SJCRH30 (cell line): ENCODE data around the gene COL4A2. TPM values are rescaled to one million over a fixed set of nuclear protein-coding genes. Genes with fewer than 3 reads are reported as not detected.

Experiments used
- DNase-seq, 2 experiments: peaks; one replicate each; pipeline ENCODE4 v3.0.0-alpha.2; 2015 to 2020
- H3K27ac ChIP-seq: fragments of 250-450 bp; sonication (Bioruptor Pico); 2 replicates; pipeline ENCODE4 v1.5.1; 2020; ENCODE audit warnings: mild to moderate bottlenecking, moderate library complexity
- H3K27me3 ChIP-seq: fragments of 250-450 bp; sonication (Bioruptor Pico); 2 replicates; pipeline ENCODE4 v1.5.1; 2020; ENCODE audit warnings: mild to moderate bottlenecking, moderate library complexity
- H3K36me3 ChIP-seq: fragments of 250-450 bp; sonication (Bioruptor Pico); 2 replicates; pipeline ENCODE4 v1.5.1; 2020; ENCODE audit warnings: mild to moderate bottlenecking, moderate library complexity
- H3K4me1 ChIP-seq: fragments of 250-450 bp; sonication (Bioruptor Pico); 2 replicates; pipeline ENCODE4 v1.5.1; 2020; ENCODE audit warnings: mild to moderate bottlenecking, moderate library complexity
- H3K4me3 ChIP-seq: fragments of 250-450 bp; sonication (Bioruptor Pico); 2 replicates; pipeline ENCODE4 v1.5.1; 2020; ENCODE audit warnings: mild to moderate bottlenecking, moderate library complexity
- H3K9me3 ChIP-seq: fragments of 250-450 bp; sonication (Bioruptor Pico); replicated peaks from 2 replicates; pipeline ENCODE4 v1.5.1; 2020; ENCODE audit warnings: mild to moderate bottlenecking, moderate library complexity
- total RNA-seq: library from RNA; depleted of rRNA; stranded (reverse); fragments of >200 nt; shearing (Covaris generic); gene quantifications from 2 replicates; pipeline ENCODE4 v1.2.3, GENCODE V29; 2014

COL4A2 gene
- total RNA-seq, 1 experiment from 2014 or later = 251 TPM

GRCh38 chr13:110416131-110417025 lies 109.3 kb downstream of the COL4A2 start:
- H3K4me3 ChIP-seq = no peak overlapping the region
- peaks cover 23% of the 10 kb centered on the region for H3K4me1 ChIP-seq
- no peak overlapping the region for H3K27ac ChIP-seq
- H3K27me3 ChIP-seq = no peaks in the 10 kb centered on the region
- no peaks in the 10 kb centered on the region for H3K9me3 ChIP-seq
- peaks cover 5% of the 10 kb centered on the region; the same call in 1 of the 2 replicates for H3K36me3 ChIP-seq
- DNase-seq = no peak

- Histone ChIP-seq H3K27ac (no peak overlapping the region), H3K36me3 (peaks cover 5% of the 10 kb centered on the region; the same call in 1 of the 2 replicates), H3K4me1 (peaks cover 19% of the 10 kb centered on the region), H3K27me3 (no peaks in the 10 kb centered on the region), H3K9me3 (no peaks in the 10 kb centered on the region), H3K4me3 (no peak overlapping the region)
- DNase-seq = no peak
Observed at GRCh38 chr13:110418944-110419343, 111.9 kb downstream of the COL4A2 start.

- Histone ChIP-seq H3K27ac (no peak overlapping the region), H3K27me3 (no peaks in the 10 kb centered on the region), H3K9me3 (no peaks in the 10 kb centered on the region), H3K4me3 (no peak overlapping the region), H3K36me3 (peaks cover 5% of the 10 kb centered on the region; the same call in 1 of the 2 replicates), H3K4me1 (peaks cover 19% of the 10 kb centered on the region)
- DNase-seq = no peak
Observed at GRCh38 chr13:110419381-110419791, 112.3 kb downstream of the COL4A2 start.

GRCh38 chr13:110419946-110420345 lies 112.9 kb downstream of the COL4A2 start:
- H3K4me1 ChIP-seq = peaks cover 19% of the 10 kb centered on the region
- H3K27me3 ChIP-seq = no peaks in the 10 kb centered on the region
- no peak for DNase-seq
- no peak overlapping the region for H3K4me3 ChIP-seq
- H3K36me3 ChIP-seq = peaks cover 8% of the 10 kb centered on the region
- H3K27ac ChIP-seq = no peak overlapping the region
- H3K9me3 ChIP-seq = no peaks in the 10 kb centered on the region

- no peaks in the 10 kb centered on the region for H3K9me3 ChIP-seq
- DNase-seq = no peak
- no peak overlapping the region for H3K27ac ChIP-seq
- H3K36me3 ChIP-seq = peaks cover 13% of the 10 kb centered on the region
- H3K27me3 ChIP-seq = no peaks in the 10 kb centered on the region
- peaks cover 19% of the 10 kb centered on the region for H3K4me1 ChIP-seq
- H3K4me3 ChIP-seq = no peak overlapping the region
Observed at GRCh38 chr13:110420626-110421025, 113.5 kb downstream of the COL4A2 start.

GRCh38 chr13:110421061-110421460 lies 114.0 kb downstream of the COL4A2 start:
- H3K4me1 ChIP-seq = peaks cover 19% of the 10 kb centered on the region
- DNase-seq = no peak
- H3K27me3 ChIP-seq = no peaks in the 10 kb centered on the region
- H3K36me3 ChIP-seq = peaks cover 18% of the 10 kb centered on the region
- H3K9me3 ChIP-seq = no peaks in the 10 kb centered on the region
- no peak overlapping the region for H3K4me3 ChIP-seq
- H3K27ac ChIP-seq = peak overlapping the region; percentile 22; the same call in 1 of the 2 replicates

- no peaks in the 10 kb centered on the region for H3K9me3 ChIP-seq
- H3K27ac ChIP-seq = peak overlapping the region; percentile 22; the same call in 1 of the 2 replicates
- no peaks in the 10 kb centered on the region for H3K27me3 ChIP-seq
- peak in 1 of 2 experiments; percentile 69 for DNase-seq
- H3K4me3 ChIP-seq = no peak overlapping the region
- H3K36me3 ChIP-seq = peaks cover 26% of the 10 kb centered on the region
- peaks cover 19% of the 10 kb centered on the region for H3K4me1 ChIP-seq
Observed at GRCh38 chr13:110421696-110422385, 114.8 kb downstream of the COL4A2 start.

- Histone ChIP-seq H3K4me1 (peaks cover 19% of the 10 kb centered on the region), H3K27me3 (no peaks in the 10 kb centered on the region), H3K9me3 (no peaks in the 10 kb centered on the region), H3K4me3 (no peak overlapping the region), H3K36me3 (peaks cover 24% of the 10 kb centered on the region), H3K27ac (no peak overlapping the region)
- no peak for DNase-seq
Observed at GRCh38 chr13:110422913-110423688, 116.0 kb downstream of the COL4A2 start.

GRCh38 chr13:110423689-110424302 lies 116.7 kb downstream of the COL4A2 start:
- H3K27ac ChIP-seq = no peak overlapping the region
- no peak overlapping the region for H3K4me3 ChIP-seq
- H3K36me3 ChIP-seq = peaks cover 28% of the 10 kb centered on the region
- H3K9me3 ChIP-seq = no peaks in the 10 kb centered on the region
- H3K4me1 ChIP-seq = peaks cover 19% of the 10 kb centered on the region
- DNase-seq = no peak
- no peaks in the 10 kb centered on the region for H3K27me3 ChIP-seq

GRCh38 chr13:110424569-110425443 lies 117.7 kb downstream of the COL4A2 start:
- H3K27ac ChIP-seq = no peak overlapping the region
- H3K4me3 ChIP-seq = no peak overlapping the region
- peaks cover 19% of the 10 kb centered on the region for H3K4me1 ChIP-seq
- no peaks in the 10 kb centered on the region for H3K9me3 ChIP-seq
- H3K27me3 ChIP-seq = no peaks in the 10 kb centered on the region
- peaks cover 35% of the 10 kb centered on the region for H3K36me3 ChIP-seq
- no peak for DNase-seq

- Histone ChIP-seq H3K36me3 (peaks cover 40% of the 10 kb centered on the region), H3K27ac (no peak overlapping the region), H3K27me3 (no peaks in the 10 kb centered on the region), H3K4me1 (peaks cover 19% of the 10 kb centered on the region), H3K9me3 (no peaks in the 10 kb centered on the region), H3K4me3 (no peak overlapping the region)
- DNase-seq = no peak
Observed at GRCh38 chr13:110425444-110425780, 118.3 kb downstream of the COL4A2 start.

GRCh38 chr13:110426735-110427134 lies 119.7 kb downstream of the COL4A2 start:
- H3K9me3 ChIP-seq = no peaks in the 10 kb centered on the region
- peaks cover 11% of the 10 kb centered on the region for H3K4me1 ChIP-seq
- H3K4me3 ChIP-seq = no peak overlapping the region
- no peak for DNase-seq
- H3K27ac ChIP-seq = no peak overlapping the region
- H3K27me3 ChIP-seq = no peaks in the 10 kb centered on the region
- peaks cover 53% of the 10 kb centered on the region for H3K36me3 ChIP-seq

GRCh38 chr13:110428313-110428712 lies 121.2 kb downstream of the COL4A2 start:
- no peak for DNase-seq
- H3K36me3 ChIP-seq = peaks cover 63% of the 10 kb centered on the region
- no peak overlapping the region for H3K4me3 ChIP-seq
- no peak overlapping the region for H3K27ac ChIP-seq
- no peaks in the 10 kb centered on the region for H3K4me1 ChIP-seq
- H3K27me3 ChIP-seq = no peaks in the 10 kb centered on the region
- H3K9me3 ChIP-seq = no peaks in the 10 kb centered on the region
